Measurements from ENCODE around the gene SRXN1. TPM values are rescaled to one million over a fixed set of nuclear protein-coding genes. Genes with fewer than 3 reads are reported as not detected.

SRXN1 gene
- total and polyA plus RNA-seq, 9 of the 15 experiments (the other 6 are each of a cell fraction or from before 2014, with no cell fraction given): 6.8 to 36.4 (median 21.6) TPM

- TF ChIP-seq ZBTB9 (CRISPR knock-in tag; IDR thresholded peaks at IDR 0.05) (no peak), ZKSCAN1 (IDR thresholded peaks at IDR 0.05; ENCODE audit: low read depth, low read length) (no peak), MCM5 (IDR thresholded peaks at IDR 0.05; ENCODE audit: low read depth) (no peak), ZNF354B (CRISPR knock-in tag; IDR thresholded peaks at IDR 0.05) (no peak), AFF4 (CRISPR knock-in tag; IDR thresholded peaks at IDR 0.05) (no peak), PRMT5 (CRISPR knock-in tag; IDR thresholded peaks at IDR 0.05) (no peak)
Observed at GRCh38 chr20:634148-634925, 18.7 kb downstream of the SRXN1 start (continued).

Data from K562 (cell line).